HG03575 (cell line): Measurements from ENCODE around the gene WDR11.
"Not testable (repeated sequence)": the region's sequence is repeated elsewhere in the genome, so short reads cannot be mapped to it uniquely, and the experiment has no call there.

Experiments
- ATAC-seq: cut with Tn5 transposase; IDR thresholded peaks from one replicate; pipeline ENCODE4 v1.9.1; 2021; ENCODE audit not compliant: unreplicated experiment, insufficient number of reproducible peaks, low FRiP score; ENCODE audit errors: extremely low read depth

The WDR11 gene

GRCh38 chr10:120833222-120833928, 17.8 kb upstream of the WDR11 start:
- no peak for ATAC-seq

GRCh38 chr10:120835603-120836002, 15.6 kb upstream of the WDR11 start:
- no peak for ATAC-seq

GRCh38 chr10:120838941-120839340, 12.2 kb upstream of the WDR11 start:
- ATAC-seq = no peak

GRCh38 chr10:120841522-120842189, 9.5 kb upstream of the WDR11 start:
- ATAC-seq = no peak

- no peak for ATAC-seq
These were observed 3.2 kb downstream of the WDR11 start for GRCh38 chr10:120854388-120854787.

- no peak for ATAC-seq
These were observed 10.2 kb downstream of the WDR11 start for GRCh38 chr10:120861178-120861855.

- no peak for ATAC-seq
These were observed 22.6 kb downstream of the WDR11 start for GRCh38 chr10:120873741-120874140.

GRCh38 chr10:120883071-120883470, 31.9 kb downstream of the WDR11 start:
- no peak for ATAC-seq

- no peak for ATAC-seq
These were observed 36.3 kb downstream of the WDR11 start for GRCh38 chr10:120887482-120887881.

- no peak for ATAC-seq
These were observed 40.2 kb downstream of the WDR11 start for GRCh38 chr10:120891365-120891764.

- ATAC-seq = no peak
These were observed 43.4 kb downstream of the WDR11 start for GRCh38 chr10:120894556-120894955.

- ATAC-seq = no peak
These were observed 46.2 kb downstream of the WDR11 start for GRCh38 chr10:120897343-120897742.

- ATAC-seq = no peak
These were observed 54.1 kb downstream of the WDR11 start for GRCh38 chr10:120905268-120905667.

- no peak for ATAC-seq
These were observed 66.5 kb downstream of the WDR11 start for GRCh38 chr10:120917521-120918250.

- not testable (repeated sequence) for ATAC-seq
These were observed 72.7 kb downstream of the WDR11 start for GRCh38 chr10:120923886-120924285.

GRCh38 chr10:120926611-120927010, 75.4 kb downstream of the WDR11 start:
- no peak for ATAC-seq

- no peak for ATAC-seq
These were observed 76.2 kb downstream of the WDR11 start for GRCh38 chr10:120927352-120927751.

GRCh38 chr10:120929166-120929565, 78.0 kb downstream of the WDR11 start:
- ATAC-seq = no peak

GRCh38 chr10:120931423-120931822, 80.3 kb downstream of the WDR11 start:
- no peak for ATAC-seq
